K562 (cell line): ENCODE results near the gene SPSB1.

Source experiments
- CTCF ChIP-seq, 3 experiments: IDR thresholded peaks in 2 of 3; conservative IDR thresholded peaks in 1 of 3; 2 replicates each; pipeline ENCODE4 v1.5.1; 2011 to 2012; ENCODE audit warnings: low read length in 3 of 3, mild to moderate bottlenecking in 3 of 3, control low read depth in 2 of 3, improper control_type of control experiment in 1 of 3, inconsistent platforms in 1 of 3, low read depth in 1 of 3, mixed read lengths in 1 of 3, moderate library complexity in 1 of 3; ENCODE audit not compliant: insufficient read depth in 2 of 3
- FOXK2 ChIP-seq, 2 experiments: fragments of 450-650 bp; IDR thresholded peaks in 1 of 2; conservative IDR thresholded peaks in 1 of 2; 2 replicates each; pipeline ENCODE4 v1.6.1; 2016; ENCODE audit warnings: low read depth in 2 of 2, mild to moderate bottlenecking in 1 of 2
- HMGXB4 ChIP-seq: sonication (generic); formaldehyde crosslinking; IDR thresholded peaks from 2 replicates; pipeline ENCODE4 v1.8.1; 2023; ENCODE audit warnings: mild to moderate bottlenecking, missing genetic modification reagents
- HNRNPH1 ChIP-seq: fragments of 200-400 bp; formaldehyde crosslinking; optimal IDR thresholded peaks from 2 replicates; pipeline ENCODE3; 2017; ENCODE audit warnings: low read depth, mild to moderate bottlenecking, low read length, moderate library complexity
- KHSRP ChIP-seq: fragments of 450-650 bp; IDR thresholded peaks from 2 replicates; pipeline ENCODE4 v1.6.1; 2017
- NR2C1 ChIP-seq, 2 experiments: fragments of 450-650 bp; IDR thresholded peaks; 2 replicates each; pipeline ENCODE4 v1.6.1; 2017; ENCODE audit warnings: mild to moderate bottlenecking in 2 of 2, antibody characterized with exemption in 1 of 2, inconsistent platforms in 1 of 2, missing compliant biosample characterization in 1 of 2, missing genetic modification characterization in 1 of 2
- SMC3 ChIP-seq: conservative IDR thresholded peaks from 2 replicates; pipeline ENCODE4 v1.6.1; 2011; ENCODE audit warnings: low read depth, low read length, improper control_type of control experiment; ENCODE audit not compliant: insufficient read depth
- SP1 ChIP-seq: sonication (generic); formaldehyde crosslinking; IDR thresholded peaks from 2 replicates; pipeline ENCODE4 v1.8.1; 2022; ENCODE audit warnings: mild to moderate bottlenecking, missing genetic modification reagents
- TAF1 ChIP-seq: IDR thresholded peaks from 2 replicates; pipeline ENCODE4 v1.6.1; 2011; ENCODE audit warnings: mild to moderate bottlenecking, low read length, moderate library complexity; ENCODE audit not compliant: insufficient read depth, control insufficient read depth, severe bottlenecking; ENCODE audit errors: extremely low read depth
- USF2 ChIP-seq: sonication (generic); formaldehyde crosslinking; IDR thresholded peaks from 2 replicates; pipeline ENCODE4 v1.5.0; 2020; ENCODE audit warnings: missing genetic modification reagents
- YY1 ChIP-seq, 3 experiments: IDR thresholded peaks; 2 replicates each; pipeline ENCODE4 v1.6.1; 2011; ENCODE audit warnings: low read length in 2 of 3, mild to moderate bottlenecking in 2 of 3, moderate library complexity in 2 of 3, borderline replicate concordance in 1 of 3, control low read depth in 1 of 3, low read depth in 1 of 3; ENCODE audit not compliant: insufficient read depth in 3 of 3, insufficient replicate concordance in 2 of 3, control insufficient read depth in 1 of 3, insufficient read length in 1 of 3; ENCODE audit errors: extremely low read depth in 1 of 3
- ZNF41 ChIP-seq: fragments of 250-450 bp; sonication (Bioruptor Pico); conservative IDR thresholded peaks from 2 replicates; pipeline ENCODE4 v1.4.0; 2020; ENCODE audit warnings: mild to moderate bottlenecking

GRCh38 chr1:9261496-9261895 lies 31.2 kb upstream of the SPSB1 start:
- TF ChIP-seq CTCF (IDR thresholded peaks at IDR 0.05 in 2 of 3, conservative IDR thresholded peaks at IDR 0.05 in 1 of 3; ENCODE audit: insufficient read depth in 2 of 3, low read depth in 1 of 3, low read length in 3 of 3) (no peak), SP1 (CRISPR knock-in tag) (no peak), SMC3 (no peak), FOXK2 (conservative IDR thresholded peaks at IDR 0.05 in 1 of 2, IDR thresholded peaks at IDR 0.05 in 1 of 2; ENCODE audit: low read depth in 2 of 2) (no peak), TAF1 (no peak), YY1 (IDR thresholded peaks at IDR 0.05; ENCODE audit: borderline replicate concordance in 1 of 3, control insufficient read depth in 1 of 3, extremely low read depth in 1 of 3, insufficient read depth in 3 of 3, insufficient read length in 1 of 3, insufficient replicate concordance in 2 of 3, low read depth in 1 of 3, low read length in 2 of 3) (no peak), HNRNPH1 (no peak), KHSRP (no peak), ZNF41 (CRISPR knock-in tag) (no peak), NR2C1 (IDR thresholded peaks at IDR 0.05) (no peak), NR2C1 (tag; IDR thresholded peaks at IDR 0.05) (no peak), HMGXB4 (no peak), USF2 (CRISPR knock-in tag) (no peak)
